ENCODE data around the gene FARS2. TPM values are rescaled to one million over a fixed set of nuclear protein-coding genes. Genes with fewer than 3 reads are reported as not detected.

The FARS2 gene
- total and polyA plus RNA-seq, 2 donors (not counting 1 experiment from before 2014, with no cell fraction given), result 33.0 to 35.5 TPM

GRCh38 chr6:5693225-5694145 lies 432.2 kb downstream of the FARS2 start:
- ATAC-seq (ENCODE audit: low read depth), result no peak
- intact Hi-C loops (cut with micrococcal nuclease), result loop anchor here (2.0 kb wide), 1 partner anchor 13 kb away; no protein-coding TSS in a partner anchor
- H3K27me3 ChIP-seq (replicated peaks in 1 of 4; ENCODE audit: control extremely low read depth in 1 of 4, control insufficient read depth in 3 of 4, insufficient read depth in 4 of 4, low read length in 3 of 4), result no peaks in the 10 kb centered on the region
- H4K20me1 ChIP-seq (ENCODE audit: control insufficient read depth, insufficient read depth, low read length, poor library complexity, severe bottlenecking), result no peaks in the 10 kb centered on the region
- WGBS (ENCODE audit: insufficient coverage), result 100% methylated on average over 11 of the region's 13 CpGs
- H3K4me3 ChIP-seq (ENCODE audit: control extremely low read depth in 1 of 5, extremely low read depth in 1 of 5, insufficient read depth in 1 of 5, low read depth in 2 of 5, low read length in 4 of 5), result no peak overlapping the region
- H3K36me3 ChIP-seq (replicated peaks in 1 of 2; ENCODE audit: control extremely low read depth in 1 of 2, control insufficient read depth in 1 of 2, extremely low read depth in 1 of 2, insufficient read depth in 2 of 2, low read length in 1 of 2), result no peaks in the 10 kb centered on the region
- no peak overlapping the region for H2AFZ ChIP-seq (ENCODE audit: insufficient read depth, low read depth, low read length, poor library complexity, severe bottlenecking)
- no peak overlapping the region for H3K4me2 ChIP-seq (replicated peaks; ENCODE audit: low read depth, low read length, poor library complexity, severe bottlenecking)
- no peaks in the 10 kb centered on the region for H3K9me3 Mint-ChIP-seq (ENCODE audit: insufficient read depth)
- no peaks in the 10 kb centered on the region for H3K27me3 Mint-ChIP-seq
- CTCF ChIA-PET, result no interaction called here
- H3K4me3 Mint-ChIP-seq, result no peak overlapping the region
- no peak for DNase-seq
- H3K79me2 ChIP-seq (ENCODE audit: control insufficient read depth, insufficient read depth, low read length), result no peaks in the 10 kb centered on the region
- POLR2A ChIA-PET, result interaction anchor here (0.5 kb wide), 1 partner anchor 26 kb away, joined by 7 read pairs; no protein-coding TSS in a partner anchor
- peaks cover 23% of the 10 kb centered on the region for H3K4me1 Mint-ChIP-seq
- no peak for TF ChIP-seq EZH2 (IDR thresholded peaks at IDR 0.05; ENCODE audit: borderline replicate concordance, insufficient read depth, low read depth, low read length, poor library complexity, severe bottlenecking)
- no peak for TF ChIP-seq CTCF (IDR thresholded peaks at IDR 0.05)
- peaks cover 0 to 11% (median 0%) of the 10 kb centered on the region in 3 donors for H3K9me3 ChIP-seq (ENCODE audit: control extremely low read depth in 1 of 3, control insufficient read depth in 2 of 3, insufficient read depth in 1 of 3, low read length in 2 of 3)
- no peak overlapping the region for H3K27ac ChIP-seq (ENCODE audit: low read length in 2 of 2)
- H3K4me1 ChIP-seq (ENCODE audit: control insufficient read depth in 2 of 2, insufficient read depth in 2 of 2, low read length in 2 of 2), result peaks cover 14 to 20% of the 10 kb centered on the region in 2 donors
- H3K9ac ChIP-seq (ENCODE audit: low read length), result no peak overlapping the region
- H3K27ac Mint-ChIP-seq, result peak overlapping the region; percentile 37
